Stomach smooth muscle (tissue), 2 donors: ENCODE data around the gene AGXT2.
"Not testable (repeated sequence)": the region's sequence is repeated elsewhere in the genome, so short reads cannot be mapped to it uniquely, and the experiment has no call there.

ENCODE experiments used
- H3K27ac ChIP-seq: one replicate; pipeline ENCODE4 v1.7.0; 2013; ENCODE audit warnings: mild to moderate bottlenecking, low read length, inconsistent platforms
- H3K27me3 ChIP-seq, 2 donors: one replicate each; pipeline ENCODE4 v1.7.0; 2013; ENCODE audit warnings: low read length in 2 of 2; ENCODE audit not compliant: insufficient read depth in 2 of 2, control insufficient read depth in 1 of 2
- H3K36me3 ChIP-seq, 2 donors: one replicate each; pipeline ENCODE4 v1.7.0; 2013; ENCODE audit warnings: low read length in 2 of 2; ENCODE audit not compliant: control insufficient read depth in 2 of 2, insufficient read depth in 2 of 2
- H3K4me1 ChIP-seq: one replicate; pipeline ENCODE4 v1.7.0; 2013; ENCODE audit warnings: low read length; ENCODE audit not compliant: control insufficient read depth, insufficient read depth
- H3K4me3 ChIP-seq, 2 donors: one replicate each; pipeline ENCODE4 v1.7.0; 2013; ENCODE audit warnings: low read length in 2 of 2
- H3K9ac ChIP-seq, 2 donors: one replicate each; pipeline ENCODE4 v1.7.0; 2013; ENCODE audit warnings: low read length in 2 of 2, mild to moderate bottlenecking in 1 of 2
- H3K9me3 ChIP-seq, 2 donors: one replicate each; pipeline ENCODE4 v1.7.0; 2013; ENCODE audit warnings: low read length in 2 of 2; ENCODE audit not compliant: control insufficient read depth in 2 of 2
- donor health status: healthy.
- donor health status: Pancreatic carcinoma.

The AGXT2 gene

DNA sequence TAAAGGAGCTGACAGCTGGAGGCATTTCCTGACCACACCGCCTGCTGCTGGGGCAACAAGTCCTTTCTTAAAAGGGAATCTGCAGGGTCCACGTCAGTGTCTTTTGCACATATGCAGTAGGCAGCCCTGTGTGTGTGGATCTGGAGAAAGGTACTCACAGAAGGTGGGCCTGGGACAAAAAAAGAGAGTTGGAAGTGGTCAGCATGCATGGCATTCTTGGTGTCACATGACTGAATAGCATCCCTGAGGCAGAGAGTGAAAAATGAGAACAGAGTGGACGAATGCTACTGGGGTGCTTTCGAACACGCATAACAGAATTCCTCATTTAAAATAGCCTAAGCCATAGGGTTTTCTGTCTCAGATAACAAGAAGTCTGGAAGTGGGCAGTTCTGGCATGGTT is 71.4 kb downstream of the AGXT2 start:
- Histone ChIP-seq H3K4me1 (no peaks in the 10 kb centered on the region), H3K27ac (no peak overlapping the region), H3K36me3 (no peaks in the 10 kb centered on the region), H3K4me3 (no peak overlapping the region), H3K9ac (no peak overlapping the region), H3K9me3 (no peaks in the 10 kb centered on the region), H3K27me3 (no peaks in the 10 kb centered on the region)

DNA sequence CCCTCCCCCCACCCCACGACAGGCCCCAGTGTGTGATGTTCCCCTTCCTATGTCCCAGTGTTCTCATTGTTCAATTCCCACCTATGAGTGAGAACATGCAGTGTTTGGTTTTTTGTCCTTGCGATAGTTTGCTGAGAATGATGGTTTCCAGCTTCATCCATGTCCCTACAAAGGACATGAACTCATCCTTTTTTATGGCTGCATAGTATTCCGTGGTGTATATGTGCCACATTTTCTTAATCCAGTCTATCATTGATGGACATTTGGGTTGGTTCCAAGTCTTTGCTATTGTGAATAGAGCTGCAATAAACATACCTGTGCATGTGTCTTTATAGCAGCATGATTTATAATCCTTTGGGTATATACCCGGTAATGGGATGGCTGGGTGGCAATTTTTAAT is 76.1 kb downstream of the AGXT2 start:
- H3K4me3 ChIP-seq, H3K9me3 ChIP-seq, H3K27me3 ChIP-seq, H3K4me1 ChIP-seq, H3K27ac ChIP-seq, H3K9ac ChIP-seq, H3K36me3 ChIP-seq: not testable (repeated sequence)

DNA sequence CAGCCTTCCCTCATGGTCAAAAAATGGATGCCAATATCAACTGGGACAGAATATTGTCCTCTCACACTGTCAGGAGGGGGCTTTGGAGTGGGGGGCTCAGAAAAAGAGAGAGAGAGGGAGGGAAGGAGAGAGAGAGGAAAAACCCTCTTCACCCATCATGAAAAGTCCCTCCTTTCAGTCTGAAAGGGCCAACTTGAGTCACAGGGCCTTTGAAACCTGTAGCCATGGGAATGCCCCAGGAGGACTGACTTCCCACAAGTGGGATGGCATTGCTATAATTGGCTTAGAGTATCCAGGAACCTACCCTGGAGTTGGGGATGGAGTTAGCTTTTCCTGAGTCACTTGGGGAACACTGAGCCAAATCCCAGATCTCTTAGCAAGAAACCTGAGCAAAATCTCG is 77.2 kb downstream of the AGXT2 start:
- Histone ChIP-seq H3K36me3 (no peaks in the 10 kb centered on the region), H3K27me3 (no peaks in the 10 kb centered on the region), H3K27ac (no peak overlapping the region), H3K9me3 (no peaks in the 10 kb centered on the region), H3K4me1 (no peaks in the 10 kb centered on the region), H3K4me3 (no peak overlapping the region), H3K9ac (no peak overlapping the region)

DNA sequence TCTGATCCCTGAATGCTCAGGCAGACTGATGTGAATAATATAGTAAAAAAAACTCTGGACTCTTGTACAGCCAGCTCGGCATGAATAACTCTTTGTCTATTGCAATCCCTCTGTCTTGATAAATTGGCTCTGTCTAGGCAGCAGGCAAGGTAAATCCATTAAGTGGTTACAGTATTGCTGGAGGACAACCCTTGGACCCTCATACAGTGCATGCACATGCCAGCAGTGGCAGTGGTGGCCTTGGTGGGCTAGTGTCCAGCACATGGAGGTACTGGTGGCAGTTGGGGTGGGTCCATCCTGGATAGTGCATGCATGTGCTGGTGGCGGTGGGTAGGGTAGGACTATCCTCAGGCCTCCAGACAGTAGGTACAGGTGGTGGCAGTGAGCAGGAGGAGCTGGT is 79.5 kb downstream of the AGXT2 start:
- Histone ChIP-seq H3K36me3 (no peaks in the 10 kb centered on the region), H3K4me1 (no peaks in the 10 kb centered on the region), H3K9ac (no peak overlapping the region), H3K27ac (no peak overlapping the region), H3K4me3 (no peak overlapping the region), H3K9me3 (no peaks in the 10 kb centered on the region), H3K27me3 (no peaks in the 10 kb centered on the region)

DNA sequence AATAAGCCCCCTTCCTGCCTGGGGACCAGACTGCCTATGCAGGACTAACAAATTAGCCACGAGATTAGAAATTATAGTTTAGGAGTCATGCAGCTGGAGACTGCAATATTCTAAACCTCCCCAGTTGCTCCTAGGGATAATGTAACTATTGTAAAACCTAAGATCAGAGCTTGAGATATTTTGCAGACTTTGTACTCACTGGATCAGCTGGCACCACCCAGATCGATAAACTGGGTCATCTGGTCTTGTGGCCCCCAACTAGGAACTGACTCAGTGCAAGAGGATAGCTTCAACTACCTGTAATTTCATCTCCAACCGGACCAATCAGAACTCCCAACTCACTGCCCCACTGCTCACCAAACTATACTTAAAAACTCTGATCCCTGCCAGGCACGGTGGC is 80.2 kb downstream of the AGXT2 start:
- no peaks in the 10 kb centered on the region for H3K36me3 ChIP-seq
- H3K9me3 ChIP-seq, result no peaks in the 10 kb centered on the region
- no peak overlapping the region for H3K27ac ChIP-seq
- H3K9ac ChIP-seq, result no peak overlapping the region
- H3K4me1 ChIP-seq, result no peaks in the 10 kb centered on the region
- H3K27me3 ChIP-seq, result no peaks in the 10 kb centered on the region
- H3K4me3 ChIP-seq, result no peak overlapping the region

DNA sequence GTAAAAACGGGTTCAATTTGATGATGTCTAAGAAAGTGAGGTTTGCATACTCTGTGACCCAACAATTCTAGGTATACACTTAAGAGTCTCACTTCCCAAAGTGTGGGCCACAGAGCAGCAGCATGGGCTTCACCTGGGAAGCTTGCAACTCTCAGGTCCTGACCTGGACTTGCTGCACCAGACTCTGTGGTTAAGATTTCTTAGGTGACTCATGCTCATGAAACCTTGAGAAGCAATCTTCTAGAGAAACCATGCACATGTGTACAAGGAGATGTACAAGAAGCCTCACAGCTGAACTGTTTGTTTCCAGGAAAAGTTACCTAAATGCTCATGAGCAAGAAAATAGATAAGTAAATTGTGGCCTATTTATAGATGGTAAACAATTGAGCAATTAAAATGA is 88.4 kb downstream of the AGXT2 start:
- no peaks in the 10 kb centered on the region for H3K9me3 ChIP-seq

DNA sequence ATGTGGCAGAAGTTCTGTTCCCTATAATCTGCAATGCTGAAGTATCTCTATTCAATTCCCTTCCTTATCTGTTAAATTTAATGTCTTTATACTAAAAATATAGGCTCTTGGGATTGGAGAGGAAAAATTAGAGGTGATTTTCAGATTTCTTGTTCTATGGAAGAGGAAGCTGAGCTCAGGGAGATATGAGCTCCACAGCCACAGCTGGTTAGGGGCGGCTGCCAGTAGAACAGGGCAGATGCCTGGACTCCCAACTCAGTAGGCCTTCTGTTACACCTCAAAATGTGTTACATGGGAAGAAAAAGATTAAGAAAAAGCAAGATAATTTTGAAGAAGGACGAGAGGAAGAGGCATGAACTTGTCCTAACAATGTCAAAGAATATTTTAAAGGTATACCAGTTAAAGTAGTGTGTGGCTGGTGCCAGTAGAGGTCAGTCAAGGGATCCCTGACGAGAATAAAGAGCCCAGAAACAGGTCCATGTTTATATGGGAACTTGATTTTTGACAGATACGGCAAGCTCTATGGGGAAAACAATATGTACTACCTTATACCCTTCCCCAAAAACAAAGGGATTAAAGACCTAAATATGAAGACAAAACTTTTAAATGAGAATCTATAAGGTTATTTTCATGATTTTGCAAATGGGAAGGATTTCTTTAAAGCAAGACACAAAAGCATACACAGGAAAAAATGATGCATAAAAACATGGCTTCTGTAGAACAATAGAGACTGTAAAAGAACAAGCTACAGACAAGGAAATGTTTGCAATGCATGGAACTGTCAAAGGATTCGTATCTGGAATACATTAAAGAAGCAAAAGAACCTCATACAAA is 89.7 kb downstream of the AGXT2 start:
- H3K9ac ChIP-seq, result no peak overlapping the region
- H3K9me3 ChIP-seq, result no peaks in the 10 kb centered on the region
- no peak overlapping the region for H3K4me3 ChIP-seq
- peaks cover 3 to 6% of the 10 kb centered on the region in 2 donors for H3K36me3 ChIP-seq
- no peaks in the 10 kb centered on the region for H3K4me1 ChIP-seq
- no peaks in the 10 kb centered on the region for H3K27me3 ChIP-seq
- no peak overlapping the region for H3K27ac ChIP-seq

More for the DNA sequence above, 88.4 kb downstream of the AGXT2 start:
- H3K9ac ChIP-seq, result no peak overlapping the region
- no peak overlapping the region for H3K27ac ChIP-seq
- peaks cover 0 to 2% of the 10 kb centered on the region in 2 donors for H3K36me3 ChIP-seq
- H3K4me3 ChIP-seq, result no peak overlapping the region
- no peaks in the 10 kb centered on the region for H3K27me3 ChIP-seq
- no peaks in the 10 kb centered on the region for H3K4me1 ChIP-seq

DNA sequence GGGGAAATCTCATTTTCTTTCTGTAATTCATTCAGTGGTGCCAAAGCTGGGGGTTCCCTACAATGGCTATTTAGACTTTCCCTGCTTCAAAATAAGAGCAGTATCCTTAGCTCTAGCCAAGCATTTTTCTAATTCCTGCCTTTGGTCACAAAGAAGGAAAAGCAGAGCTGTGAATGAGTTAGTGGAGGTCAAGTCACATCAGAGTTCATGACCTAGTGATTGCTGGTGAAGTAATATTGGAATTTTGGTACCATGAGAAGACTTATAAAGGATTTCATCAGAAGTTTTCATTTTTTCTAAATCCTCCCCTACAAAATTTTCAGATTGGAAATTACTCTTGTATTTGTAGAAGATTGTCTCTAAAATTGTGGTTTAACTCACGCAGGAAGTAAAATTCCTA is 90.4 kb downstream of the AGXT2 start:
- no peak overlapping the region for H3K9ac ChIP-seq
- H3K4me1 ChIP-seq, result no peaks in the 10 kb centered on the region

More for the DNA sequence above, 90.4 kb downstream of the AGXT2 start:
- Histone ChIP-seq H3K27ac (no peak overlapping the region), H3K36me3 (peaks cover 3 to 7% of the 10 kb centered on the region in 2 donors), H3K27me3 (no peaks in the 10 kb centered on the region), H3K4me3 (no peak overlapping the region), H3K9me3 (no peaks in the 10 kb centered on the region)
